Fibroblast of lung (primary cell): ENCODE measurements around the gene ONECUT2.

Source experiments
- EZH2 ChIP-seq: IDR thresholded peaks from 2 replicates; pipeline ENCODE4 v1.5.1; 2012; ENCODE audit warnings: low read length, control low read depth, mild to moderate bottlenecking; ENCODE audit errors: missing control alignments
- TF ChIP-seq, protein P1 (sequence below), 2 donors: IDR thresholded peaks in 1 of 2; conservative IDR thresholded peaks in 1 of 2; 1 replicate in 1 of 2; 2 replicates in 1 of 2; pipeline ENCODE4 v1.5.1; 2011 to 2012; ENCODE audit warnings: low read length in 2 of 2, control low read depth in 1 of 2, inconsistent platforms in 1 of 2, low read depth in 1 of 2, mild to moderate bottlenecking in 1 of 2

DNA sequence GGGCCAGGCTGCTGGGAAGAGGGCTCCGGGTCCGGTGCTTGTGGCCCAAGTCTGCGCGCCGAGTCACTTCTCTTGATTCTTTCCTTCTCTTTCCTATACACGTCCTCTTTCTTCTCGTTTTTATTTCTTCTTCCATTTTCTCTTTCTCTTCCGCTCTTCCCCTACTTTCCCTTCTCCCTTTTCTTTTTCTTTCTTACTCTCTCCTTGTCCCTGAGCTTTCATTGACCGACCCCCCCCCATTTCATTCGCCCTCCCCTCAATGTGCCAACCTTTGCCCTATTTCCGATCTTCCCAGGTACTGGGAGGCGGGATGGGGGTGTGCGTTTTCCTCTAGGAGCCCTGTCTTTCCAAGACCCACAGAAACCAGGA lies 1.8 kb downstream of the ONECUT2 start:
- TF ChIP-seq, protein P1, sequence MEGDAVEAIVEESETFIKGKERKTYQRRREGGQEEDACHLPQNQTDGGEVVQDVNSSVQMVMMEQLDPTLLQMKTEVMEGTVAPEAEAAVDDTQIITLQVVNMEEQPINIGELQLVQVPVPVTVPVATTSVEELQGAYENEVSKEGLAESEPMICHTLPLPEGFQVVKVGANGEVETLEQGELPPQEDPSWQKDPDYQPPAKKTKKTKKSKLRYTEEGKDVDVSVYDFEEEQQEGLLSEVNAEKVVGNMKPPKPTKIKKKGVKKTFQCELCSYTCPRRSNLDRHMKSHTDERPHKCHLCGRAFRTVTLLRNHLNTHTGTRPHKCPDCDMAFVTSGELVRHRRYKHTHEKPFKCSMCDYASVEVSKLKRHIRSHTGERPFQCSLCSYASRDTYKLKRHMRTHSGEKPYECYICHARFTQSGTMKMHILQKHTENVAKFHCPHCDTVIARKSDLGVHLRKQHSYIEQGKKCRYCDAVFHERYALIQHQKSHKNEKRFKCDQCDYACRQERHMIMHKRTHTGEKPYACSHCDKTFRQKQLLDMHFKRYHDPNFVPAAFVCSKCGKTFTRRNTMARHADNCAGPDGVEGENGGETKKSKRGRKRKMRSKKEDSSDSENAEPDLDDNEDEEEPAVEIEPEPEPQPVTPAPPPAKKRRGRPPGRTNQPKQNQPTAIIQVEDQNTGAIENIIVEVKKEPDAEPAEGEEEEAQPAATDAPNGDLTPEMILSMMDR (conservative IDR thresholded peaks at IDR 0.05 in 1 of 2, IDR thresholded peaks at IDR 0.05 in 1 of 2; ENCODE audit: low read depth in 1 of 2, low read length in 2 of 2), result no peak
- no peak for TF ChIP-seq EZH2
